K562 (cell line): Measurements from ENCODE around the gene CLP1. TPM values are rescaled to one million over a fixed set of nuclear protein-coding genes. Genes with fewer than 3 reads are reported as not detected.

Experiments
- CHCHD3 ChIP-seq: fragments of 250-450 bp; sonication (Bioruptor Pico); IDR thresholded peaks from 2 replicates; pipeline ENCODE4 v2.1.2; 2022; ENCODE audit warnings: mild to moderate bottlenecking
- CREBBP ChIP-seq: IDR thresholded peaks from one replicate; pipeline ENCODE4 v1.6.1; 2012; ENCODE audit warnings: low read depth, mild to moderate bottlenecking, control low read depth, inconsistent platforms, low read length
- CSDE1 ChIP-seq, 2 experiments: fragments of 450-650 bp; IDR thresholded peaks; 2 replicates each; pipeline ENCODE4 v1.6.1; 2016; ENCODE audit warnings: mild to moderate bottlenecking in 1 of 2
- DPF2 ChIP-seq: fragments of 450-650 bp; IDR thresholded peaks from 2 replicates; pipeline ENCODE4 v1.6.1; 2016
- EP300 ChIP-seq: IDR thresholded peaks from 2 replicates; pipeline ENCODE4 v1.6.1; 2012; ENCODE audit warnings: low read length, improper control_type of control experiment
- FOXA3 ChIP-seq, 2 experiments: fragments of 450-650 bp in 1 of 2; sonication (generic) in 1 of 2; formaldehyde crosslinking; IDR thresholded peaks in 1 of 2; conservative IDR thresholded peaks in 1 of 2; 2 replicates each; pipeline versions ENCODE4 v1.4.0 to v1.8.0; 2020 to 2022; ENCODE audit warnings: mild to moderate bottlenecking in 2 of 2, missing genetic modification reagents in 1 of 2
- GATA2 ChIP-seq: sonication (generic); formaldehyde crosslinking; IDR thresholded peaks from 2 replicates; pipeline ENCODE4 v1.4.0; 2020; ENCODE audit warnings: mild to moderate bottlenecking, missing genetic modification reagents
- GATAD2A ChIP-seq: fragments of 450-650 bp; IDR thresholded peaks from 2 replicates; pipeline ENCODE4 v1.6.1; 2017
- HDAC3 ChIP-seq: fragments of 450-650 bp; IDR thresholded peaks from 2 replicates; pipeline ENCODE4 v1.6.1; 2018; ENCODE audit warnings: borderline replicate concordance, mild to moderate bottlenecking, moderate library complexity; ENCODE audit not compliant: partially characterized antibody
- HDAC8 ChIP-seq: fragments of 450-650 bp; IDR thresholded peaks from 2 replicates; pipeline ENCODE4 v1.6.1; 2016; ENCODE audit warnings: mild to moderate bottlenecking, missing genetic modification characterization, moderate library complexity, missing compliant biosample characterization
- JUN ChIP-seq, 2 experiments: sonication (generic) in 1 of 2; formaldehyde crosslinking in 1 of 2; IDR thresholded peaks; 2 replicates each; pipeline versions ENCODE4 v1.6.1 to v1.8.0; 2012 to 2022; ENCODE audit warnings: borderline replicate concordance in 2 of 2, mild to moderate bottlenecking in 2 of 2, improper control_type of control experiment in 1 of 2, low read depth in 1 of 2, low read length in 1 of 2, missing genetic modification reagents in 1 of 2
- KDM5B ChIP-seq: fragments of 200-600 bp; sonication (generic); IDR thresholded peaks from 2 replicates; pipeline ENCODE4 v1.6.1; 2012; ENCODE audit warnings: low read depth, mild to moderate bottlenecking, moderate library complexity, low read length, control low read depth, inconsistent platforms; ENCODE audit not compliant: insufficient replicate concordance
- NEUROD1 ChIP-seq: fragments of 150-350 bp; IDR thresholded peaks from 2 replicates; pipeline ENCODE4 v1.6.1; 2014; ENCODE audit warnings: borderline replicate concordance, low read length, low read depth; ENCODE audit not compliant: partially characterized antibody
- PURB ChIP-seq: sonication (generic); formaldehyde crosslinking; IDR thresholded peaks from 2 replicates; pipeline ENCODE4 v1.9.0; 2021; ENCODE audit warnings: low read depth, mild to moderate bottlenecking, missing genetic modification reagents
- SOX6 ChIP-seq: fragments of 450-650 bp; IDR thresholded peaks from 2 replicates; pipeline ENCODE4 v1.6.1; 2014; ENCODE audit warnings: mild to moderate bottlenecking
- SPI1 ChIP-seq: IDR thresholded peaks from 2 replicates; pipeline ENCODE4 v1.6.1; 2011; ENCODE audit warnings: low read depth, low read length, control low read depth, borderline replicate concordance
- STAT5A ChIP-seq: IDR thresholded peaks from 2 replicates; pipeline ENCODE4 v1.6.1; 2012; ENCODE audit warnings: low read length, inconsistent platforms, borderline replicate concordance
- STAT5B ChIP-seq: fragments of 250-450 bp; sonication (Bioruptor Pico); IDR thresholded peaks from 2 replicates; pipeline ENCODE4 v1.8.0; 2021; ENCODE audit warnings: mild to moderate bottlenecking, inconsistent platforms
- ZNF12 ChIP-seq: sonication (generic); formaldehyde crosslinking; IDR thresholded peaks from 2 replicates; pipeline ENCODE4 v1.4.0; 2020; ENCODE audit warnings: mild to moderate bottlenecking, missing genetic modification reagents
- ZNF707 ChIP-seq: fragments of 250-450 bp; sonication (Bioruptor Pico); conservative IDR thresholded peaks from 2 replicates; pipeline ENCODE4 v1.8.0; 2022; ENCODE audit warnings: inconsistent platforms, mild to moderate bottlenecking, moderate library complexity
- polyA plus RNA-seq, 8 experiments: library from polyadenylated mRNA; depleted of rRNA in 4 of 8; stranded (reverse) in 5 of 8; unstranded in 3 of 8; fragments of >200 nt; fragmentation: Nextera tagmentation in 2 of 8; fragmentation: Illumina TruSeq in 1 of 8; extraction: Ambion mirVana in 2 of 8; extraction: Trizol in 1 of 8; gene quantifications; 2 replicates each; pipeline versions ENCODE4 v1.2.1 to v1.2.3, GENCODE V29; 2011 to 2014; ENCODE audit warnings: inconsistent platforms in 1 of 8, missing spikeins in 1 of 8
- total RNA-seq, 7 experiments: library from RNA; depleted of rRNA in 6 of 7; stranded (reverse); fragments of >200 nt in 6 of 7; fragmentation: Illumina TruSeq in 2 of 7; extraction: Trizol in 2 of 7; gene quantifications; 2 replicates each; pipeline versions ENCODE4 v1.2.1 to v1.2.3, GENCODE V29; 2011 to 2021; ENCODE audit warnings: low replicate concordance in 1 of 7
- TF ChIP-seq, protein P1 (sequence below): fragments of 450-650 bp; IDR thresholded peaks from 2 replicates; pipeline ENCODE4 v1.6.1; 2017; ENCODE audit warnings: mild to moderate bottlenecking, moderate library complexity
- TF ChIP-seq, protein P2 (sequence below): fragments of 450-650 bp; IDR thresholded peaks from 2 replicates; pipeline ENCODE4 v1.6.1; 2016; ENCODE audit warnings: missing biosample characterization, missing genetic modification characterization
- TF ChIP-seq, protein P3 (sequence below): fragments of 150-350 bp; IDR thresholded peaks from 2 replicates; pipeline ENCODE4 v1.6.1; 2014; ENCODE audit warnings: low read depth, mild to moderate bottlenecking, low read length, borderline replicate concordance

Gene CLP1
- total and polyA plus RNA-seq, 9 of the 15 experiments (the other 6 are each of a cell fraction or from before 2014, with no cell fraction given): 19.1 to 46.2 (median 27.8) TPM

DNA sequence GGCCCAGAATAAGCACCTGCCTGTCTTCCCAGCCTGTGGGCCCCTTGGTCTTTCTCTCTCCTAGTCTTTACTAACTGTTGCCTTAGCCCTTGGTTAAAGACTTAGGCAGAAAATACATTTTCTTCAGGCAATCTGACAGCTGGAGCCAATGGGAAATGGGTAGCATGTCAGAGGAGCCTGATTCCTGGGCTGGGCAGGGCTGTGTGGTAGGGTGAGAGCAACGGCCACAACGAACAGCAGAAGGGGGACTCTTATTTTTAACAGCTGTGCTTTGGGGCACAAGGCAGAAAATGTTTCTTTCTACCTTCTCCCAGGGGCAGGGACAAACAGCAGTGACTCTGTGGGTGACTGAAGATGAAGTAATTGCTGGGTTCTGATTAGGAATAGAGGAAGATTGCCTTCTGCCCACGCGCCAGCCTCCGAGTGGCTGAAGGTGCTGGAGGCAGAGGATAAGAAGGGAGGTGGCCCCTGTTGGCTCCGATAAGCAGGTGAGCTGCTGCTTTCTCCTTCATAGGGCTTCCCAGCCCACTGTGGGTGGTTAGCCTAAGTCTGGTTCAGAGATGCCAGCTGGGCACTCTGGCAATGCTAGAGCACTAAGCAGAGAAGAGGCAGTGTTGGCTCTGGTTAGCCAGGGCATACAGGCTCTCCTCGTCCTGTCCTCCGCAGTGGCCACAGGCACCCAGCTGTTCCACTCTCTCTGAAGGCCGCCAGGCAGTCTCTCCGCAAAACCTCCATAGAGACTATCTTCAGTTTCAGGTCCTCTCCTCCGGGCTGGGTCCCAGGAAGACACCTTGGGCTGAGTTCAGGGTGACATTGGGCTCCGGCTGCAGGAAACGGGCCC, 9.4 kb upstream of the CLP1 start (continued):
- TF ChIP-seq HDAC8 (tag): no peak
- TF ChIP-seq HDAC3: peak; percentile 85
- no peak for TF ChIP-seq STAT5B
- peak; percentile 46; the same call in 1 of the 2 replicates for TF ChIP-seq JUN (IDR thresholded peaks at IDR 0.05; ENCODE audit: borderline replicate concordance, low read depth, low read length)
- TF ChIP-seq JUN (CRISPR knock-in tag; IDR thresholded peaks at IDR 0.05; ENCODE audit: borderline replicate concordance): no peak
- TF ChIP-seq STAT5A: peak; percentile 97
- TF ChIP-seq, protein P1, sequence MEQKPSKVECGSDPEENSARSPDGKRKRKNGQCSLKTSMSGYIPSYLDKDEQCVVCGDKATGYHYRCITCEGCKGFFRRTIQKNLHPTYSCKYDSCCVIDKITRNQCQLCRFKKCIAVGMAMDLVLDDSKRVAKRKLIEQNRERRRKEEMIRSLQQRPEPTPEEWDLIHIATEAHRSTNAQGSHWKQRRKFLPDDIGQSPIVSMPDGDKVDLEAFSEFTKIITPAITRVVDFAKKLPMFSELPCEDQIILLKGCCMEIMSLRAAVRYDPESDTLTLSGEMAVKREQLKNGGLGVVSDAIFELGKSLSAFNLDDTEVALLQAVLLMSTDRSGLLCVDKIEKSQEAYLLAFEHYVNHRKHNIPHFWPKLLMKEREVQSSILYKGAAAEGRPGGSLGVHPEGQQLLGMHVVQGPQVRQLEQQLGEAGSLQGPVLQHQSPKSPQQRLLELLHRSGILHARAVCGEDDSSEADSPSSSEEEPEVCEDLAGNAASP: no peak
- no peak for TF ChIP-seq CHCHD3
- TF ChIP-seq FOXA3 (CRISPR knock-in tag; conservative IDR thresholded peaks at IDR 0.05 in 1 of 2, IDR thresholded peaks at IDR 0.05 in 1 of 2): no peak
- no peak for TF ChIP-seq ZNF707 (CRISPR knock-in tag)
- TF ChIP-seq, protein P2, sequence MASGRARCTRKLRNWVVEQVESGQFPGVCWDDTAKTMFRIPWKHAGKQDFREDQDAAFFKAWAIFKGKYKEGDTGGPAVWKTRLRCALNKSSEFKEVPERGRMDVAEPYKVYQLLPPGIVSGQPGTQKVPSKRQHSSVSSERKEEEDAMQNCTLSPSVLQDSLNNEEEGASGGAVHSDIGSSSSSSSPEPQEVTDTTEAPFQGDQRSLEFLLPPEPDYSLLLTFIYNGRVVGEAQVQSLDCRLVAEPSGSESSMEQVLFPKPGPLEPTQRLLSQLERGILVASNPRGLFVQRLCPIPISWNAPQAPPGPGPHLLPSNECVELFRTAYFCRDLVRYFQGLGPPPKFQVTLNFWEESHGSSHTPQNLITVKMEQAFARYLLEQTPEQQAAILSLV (tag): no peak
- TF ChIP-seq, protein P3, sequence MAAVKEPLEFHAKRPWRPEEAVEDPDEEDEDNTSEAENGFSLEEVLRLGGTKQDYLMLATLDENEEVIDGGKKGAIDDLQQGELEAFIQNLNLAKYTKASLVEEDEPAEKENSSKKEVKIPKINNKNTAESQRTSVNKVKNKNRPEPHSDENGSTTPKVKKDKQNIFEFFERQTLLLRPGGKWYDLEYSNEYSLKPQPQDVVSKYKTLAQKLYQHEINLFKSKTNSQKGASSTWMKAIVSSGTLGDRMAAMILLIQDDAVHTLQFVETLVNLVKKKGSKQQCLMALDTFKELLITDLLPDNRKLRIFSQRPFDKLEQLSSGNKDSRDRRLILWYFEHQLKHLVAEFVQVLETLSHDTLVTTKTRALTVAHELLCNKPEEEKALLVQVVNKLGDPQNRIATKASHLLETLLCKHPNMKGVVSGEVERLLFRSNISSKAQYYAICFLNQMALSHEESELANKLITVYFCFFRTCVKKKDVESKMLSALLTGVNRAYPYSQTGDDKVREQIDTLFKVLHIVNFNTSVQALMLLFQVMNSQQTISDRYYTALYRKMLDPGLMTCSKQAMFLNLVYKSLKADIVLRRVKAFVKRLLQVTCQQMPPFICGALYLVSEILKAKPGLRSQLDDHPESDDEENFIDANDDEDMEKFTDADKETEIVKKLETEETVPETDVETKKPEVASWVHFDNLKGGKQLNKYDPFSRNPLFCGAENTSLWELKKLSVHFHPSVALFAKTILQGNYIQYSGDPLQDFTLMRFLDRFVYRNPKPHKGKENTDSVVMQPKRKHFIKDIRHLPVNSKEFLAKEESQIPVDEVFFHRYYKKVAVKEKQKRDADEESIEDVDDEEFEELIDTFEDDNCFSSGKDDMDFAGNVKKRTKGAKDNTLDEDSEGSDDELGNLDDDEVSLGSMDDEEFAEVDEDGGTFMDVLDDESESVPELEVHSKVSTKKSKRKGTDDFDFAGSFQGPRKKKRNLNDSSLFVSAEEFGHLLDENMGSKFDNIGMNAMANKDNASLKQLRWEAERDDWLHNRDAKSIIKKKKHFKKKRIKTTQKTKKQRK: no peak
- peak; percentile 96 for TF ChIP-seq DPF2
- TF ChIP-seq CREBBP: no peak
- peak; percentile 76 for TF ChIP-seq NEUROD1
- TF ChIP-seq KDM5B: no peak
- peak; percentile 93 for TF ChIP-seq EP300
- peak; percentile 94 for TF ChIP-seq SOX6
- no peak for TF ChIP-seq ZNF12 (CRISPR knock-in tag)
- no peak for TF ChIP-seq SPI1
- peak; percentile 97 for TF ChIP-seq GATA2 (CRISPR knock-in tag)
- no peak for TF ChIP-seq PURB
- no peak for TF ChIP-seq CSDE1 (IDR thresholded peaks at IDR 0.05)
- TF ChIP-seq GATAD2A: no peak
